ENCODE results near the gene LENG9.
A peak's percentile ranks its signal among the peaks of the same experiment; 100 is the strongest.

LENG9 gene

DNA sequence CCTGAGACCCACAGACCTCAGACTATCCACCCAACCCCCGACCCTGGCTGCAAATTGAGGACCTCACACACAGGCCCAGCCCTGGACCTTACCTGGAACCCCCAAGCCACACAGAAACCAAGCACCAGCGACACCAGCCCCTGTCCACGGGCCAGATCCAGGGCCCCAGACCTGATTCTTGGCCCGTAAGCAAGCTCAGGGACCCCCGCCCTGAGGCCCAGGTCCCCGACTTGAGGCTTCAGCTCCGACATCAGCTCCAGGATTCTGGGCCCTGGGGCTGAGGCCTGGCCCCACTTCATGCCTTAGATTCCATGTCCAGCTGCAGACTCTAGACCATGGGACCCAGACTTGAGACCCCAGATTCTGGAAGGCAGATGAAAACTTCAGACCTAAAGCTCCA is 42.1 kb downstream of the LENG9 start:
- no peak for DNase-seq (ENCODE audit: low spot score)

DNA sequence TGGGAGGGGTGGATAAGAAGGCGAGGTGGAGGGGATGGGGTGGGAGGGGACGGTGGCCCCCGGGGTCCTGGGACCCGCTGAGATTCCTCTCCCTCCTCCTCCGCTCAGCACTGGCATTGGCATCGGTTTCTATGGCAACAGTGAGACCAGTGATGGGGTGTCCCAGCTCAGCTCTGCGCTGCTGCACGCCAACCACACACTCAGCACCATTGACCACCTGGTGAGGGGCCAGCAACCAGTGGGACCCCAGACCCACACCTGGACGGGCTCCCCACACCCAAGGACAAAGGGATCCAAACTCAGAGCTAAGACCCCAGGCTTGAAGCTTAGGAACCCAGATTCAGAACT is 42.4 kb downstream of the LENG9 start:
- no peak for DNase-seq (ENCODE audit: low spot score)

DNA sequence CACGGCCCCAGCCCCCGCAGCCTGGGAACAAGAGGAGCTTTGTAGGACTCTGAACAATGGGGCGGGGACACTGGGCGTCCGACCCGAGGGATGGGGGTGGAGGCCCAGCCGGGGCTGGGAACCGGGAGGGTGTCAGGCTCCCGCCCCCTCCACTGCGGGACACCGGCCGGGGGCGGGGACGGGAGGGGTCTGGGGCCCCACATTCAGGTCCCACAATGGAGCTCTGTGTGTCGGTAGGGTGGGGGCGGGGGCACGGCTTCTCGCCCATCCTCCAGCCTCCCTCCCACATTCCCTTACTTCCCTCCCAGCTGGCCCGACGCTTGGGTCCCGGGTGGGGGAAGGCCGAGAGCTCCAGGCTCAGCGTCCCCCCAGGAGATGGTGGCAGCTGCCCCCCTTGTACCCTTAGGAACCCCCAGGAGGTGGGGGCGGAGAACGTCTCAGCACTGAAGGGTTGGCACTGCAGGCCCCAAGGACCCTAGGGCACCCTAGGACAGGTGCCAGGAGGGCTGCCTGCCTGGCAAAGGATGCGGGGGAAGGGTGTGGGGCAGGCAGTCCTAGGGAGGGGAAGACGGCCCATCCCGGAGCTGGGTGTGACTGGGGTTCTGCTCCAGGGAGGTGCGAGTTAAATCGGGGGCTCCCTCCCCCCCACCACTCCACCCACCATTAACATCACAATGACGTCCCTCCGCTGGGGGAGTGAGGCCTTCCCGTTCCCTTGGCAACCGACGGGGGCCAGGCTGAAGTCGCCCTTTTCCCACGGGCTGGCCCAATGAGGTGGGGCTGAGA is 43.0 kb downstream of the LENG9 start:
- peak; percentile 16 for DNase-seq (ENCODE audit: low spot score)

DNA sequence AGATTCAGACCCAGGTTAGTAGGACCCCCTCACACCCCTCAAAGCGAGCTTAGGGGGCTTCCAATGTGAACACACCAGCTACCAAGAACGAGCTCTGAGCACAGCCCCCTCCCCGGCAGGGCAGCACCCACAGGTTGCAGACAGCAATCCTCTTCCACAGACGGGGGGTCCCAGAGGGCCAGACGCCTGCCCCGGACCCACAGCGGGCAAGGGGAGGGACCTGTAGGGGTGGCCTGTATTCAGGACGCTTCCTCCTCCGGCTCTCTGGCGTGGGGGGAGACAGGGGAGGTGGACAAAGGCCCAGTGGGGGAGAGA is 43.6 kb downstream of the LENG9 start:
- DNase-seq (ENCODE audit: low spot score): no peak

DNA sequence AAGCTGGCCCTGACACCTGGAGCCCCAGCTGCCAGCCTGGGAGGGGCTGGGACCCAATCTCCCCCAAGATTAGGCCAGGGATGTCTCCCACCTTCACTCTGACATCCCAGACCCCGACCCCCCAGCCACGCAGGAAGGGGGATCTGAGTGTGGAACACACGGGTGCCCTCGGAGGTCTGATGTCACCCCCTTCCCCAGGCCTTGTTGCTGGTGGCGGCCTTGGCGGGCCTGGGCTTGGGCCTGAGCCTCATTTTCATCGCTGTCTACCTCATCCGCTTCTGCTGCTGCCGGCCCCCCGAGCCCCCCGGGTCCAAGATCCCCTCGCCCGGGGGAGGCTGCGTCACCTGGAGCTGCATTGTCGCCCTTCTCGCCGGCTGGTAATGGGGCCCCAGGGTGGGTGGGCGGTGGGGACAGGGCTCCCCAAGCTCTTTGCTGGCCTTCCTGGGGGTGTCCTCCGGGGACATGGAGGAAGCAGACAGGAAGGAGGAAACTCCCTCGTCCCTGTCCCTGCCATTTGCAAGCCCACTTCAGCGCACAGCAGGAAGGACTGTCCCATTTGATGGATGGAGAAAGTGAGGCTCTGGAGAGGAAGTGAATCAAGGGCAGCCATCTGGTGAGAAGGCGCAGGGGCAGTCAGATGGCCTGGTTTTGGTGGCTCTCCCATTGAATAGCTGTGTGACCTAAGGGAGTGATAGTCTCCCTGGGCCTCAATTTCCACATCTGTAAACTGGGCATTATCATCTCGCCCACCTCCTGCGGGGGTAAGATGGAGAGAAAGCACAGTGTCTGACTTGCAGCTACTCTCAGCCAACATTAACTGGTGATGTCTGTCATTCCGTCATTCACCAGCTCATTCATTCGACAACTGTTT is 44.4 kb downstream of the LENG9 start:
- DNase-seq (ENCODE audit: low spot score): no peak

DNA sequence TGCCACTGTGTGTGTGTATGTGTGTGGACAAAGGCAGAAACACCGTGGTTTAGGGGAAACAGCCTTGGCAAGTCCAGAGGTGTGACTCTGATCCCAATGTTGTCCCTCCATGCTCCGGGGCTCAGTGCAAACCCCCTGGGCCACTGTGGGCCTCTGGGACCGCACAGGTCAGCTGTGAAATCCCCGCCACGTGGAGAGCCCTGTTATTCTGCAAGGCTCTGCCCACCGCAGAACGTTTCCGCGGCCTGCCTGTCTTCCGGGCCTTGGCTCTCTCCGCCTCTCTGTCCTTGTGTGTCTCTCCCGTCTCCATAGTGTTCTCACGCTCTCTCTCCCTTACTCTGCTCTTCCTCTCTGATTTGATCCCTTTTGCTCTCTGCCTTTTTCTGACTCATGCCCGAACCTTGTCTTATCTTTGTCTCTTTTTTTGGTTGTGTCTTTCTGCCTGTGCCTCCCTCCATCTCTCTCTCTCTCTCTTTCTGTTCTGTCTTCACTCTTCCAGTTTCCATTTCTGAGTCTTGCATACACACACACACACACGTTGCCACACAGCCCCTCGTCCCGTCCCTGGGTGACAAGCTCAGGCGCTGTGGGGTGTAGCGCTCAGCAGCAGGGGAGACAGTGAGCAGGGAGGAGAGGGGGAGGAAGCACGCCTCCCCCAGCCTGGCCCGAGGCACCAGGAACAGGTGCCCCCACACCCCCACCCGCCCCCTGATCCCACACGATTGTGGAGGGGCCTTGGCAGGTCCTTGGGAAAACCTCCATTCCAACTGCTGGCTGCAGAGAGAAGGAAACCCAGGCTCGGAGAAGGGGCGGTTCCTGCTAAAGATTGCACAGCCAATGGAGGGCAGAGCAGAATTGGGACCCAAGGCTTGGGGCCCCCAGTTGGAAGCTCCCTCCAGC is 45.3 kb downstream of the LENG9 start:
- DNase-seq (ENCODE audit: low spot score): peak; percentile 13

DNA sequence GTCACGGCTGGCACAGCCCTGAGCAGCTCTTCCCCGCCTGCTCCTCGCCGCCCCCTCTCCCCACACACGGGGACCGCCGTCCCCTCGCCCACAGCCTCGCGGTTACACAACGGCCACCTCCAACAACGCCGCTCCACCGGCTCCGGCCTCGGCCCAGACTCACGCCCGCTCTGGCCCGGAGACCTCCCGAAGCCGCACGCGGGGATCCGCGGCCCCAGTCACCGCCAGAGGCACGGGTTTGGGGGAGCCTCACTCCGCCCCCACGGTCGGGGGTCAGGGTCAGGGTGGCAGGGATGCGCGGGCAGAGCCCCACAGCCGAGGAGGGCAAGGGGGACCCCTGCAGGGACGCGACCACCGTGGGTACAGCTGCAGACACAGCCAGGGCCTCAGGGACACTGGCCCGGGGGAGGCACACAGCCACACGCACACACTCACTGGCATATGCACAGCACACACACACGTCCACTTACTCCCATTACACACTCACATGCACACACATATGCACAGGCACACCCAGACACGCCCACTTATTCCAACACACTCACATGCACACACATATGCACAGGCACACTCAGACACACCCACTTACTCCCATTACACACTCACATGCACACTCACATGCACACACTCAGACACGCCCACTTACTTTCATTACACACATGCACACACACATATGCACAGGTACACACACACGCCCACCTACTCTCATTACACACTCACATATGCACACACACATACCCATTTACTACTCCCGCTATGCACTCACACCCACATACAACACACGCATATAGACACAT is 46.7 kb downstream of the LENG9 start:
- no peak for DNase-seq (ENCODE audit: low spot score)

DNA sequence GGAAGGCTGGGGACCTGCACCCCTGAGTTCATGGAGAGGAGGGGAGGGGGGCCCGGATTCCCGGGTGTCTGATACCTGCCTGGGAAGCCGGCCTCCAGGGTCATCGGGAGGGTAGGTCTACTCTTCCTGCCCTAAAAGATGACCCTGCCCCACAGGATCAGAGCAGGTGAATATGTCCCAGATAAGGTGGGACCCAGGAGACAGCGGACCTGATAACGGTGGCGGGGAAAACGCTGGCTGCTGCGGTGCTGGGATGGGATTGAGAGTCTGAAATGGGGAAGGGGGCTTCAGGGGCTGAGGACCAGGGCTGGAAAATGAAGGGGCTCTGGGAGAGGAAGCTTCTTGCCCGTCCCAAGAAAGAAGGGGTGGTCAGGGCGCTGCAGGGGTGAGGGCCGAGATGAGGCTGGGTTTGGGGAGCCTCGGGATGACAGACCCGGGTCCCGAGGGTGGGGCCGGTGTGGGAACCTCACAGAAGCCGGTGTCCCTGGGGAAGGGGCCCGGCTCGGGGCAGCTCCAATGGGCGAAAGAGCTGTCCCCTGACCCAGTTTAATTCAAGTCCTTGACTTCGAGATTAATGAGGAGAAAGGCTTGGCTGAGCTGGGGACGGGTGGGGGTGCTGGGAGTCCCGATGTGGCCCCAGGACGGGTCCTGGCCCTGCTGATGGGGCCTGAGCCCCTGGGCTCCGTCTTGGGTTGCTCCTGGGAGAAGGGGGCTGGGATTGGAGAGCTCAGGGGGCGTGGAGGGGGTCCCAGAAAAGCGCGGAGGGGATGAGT is 47.5 kb downstream of the LENG9 start:
- DNase-seq (ENCODE audit: low spot score): no peak

DNA sequence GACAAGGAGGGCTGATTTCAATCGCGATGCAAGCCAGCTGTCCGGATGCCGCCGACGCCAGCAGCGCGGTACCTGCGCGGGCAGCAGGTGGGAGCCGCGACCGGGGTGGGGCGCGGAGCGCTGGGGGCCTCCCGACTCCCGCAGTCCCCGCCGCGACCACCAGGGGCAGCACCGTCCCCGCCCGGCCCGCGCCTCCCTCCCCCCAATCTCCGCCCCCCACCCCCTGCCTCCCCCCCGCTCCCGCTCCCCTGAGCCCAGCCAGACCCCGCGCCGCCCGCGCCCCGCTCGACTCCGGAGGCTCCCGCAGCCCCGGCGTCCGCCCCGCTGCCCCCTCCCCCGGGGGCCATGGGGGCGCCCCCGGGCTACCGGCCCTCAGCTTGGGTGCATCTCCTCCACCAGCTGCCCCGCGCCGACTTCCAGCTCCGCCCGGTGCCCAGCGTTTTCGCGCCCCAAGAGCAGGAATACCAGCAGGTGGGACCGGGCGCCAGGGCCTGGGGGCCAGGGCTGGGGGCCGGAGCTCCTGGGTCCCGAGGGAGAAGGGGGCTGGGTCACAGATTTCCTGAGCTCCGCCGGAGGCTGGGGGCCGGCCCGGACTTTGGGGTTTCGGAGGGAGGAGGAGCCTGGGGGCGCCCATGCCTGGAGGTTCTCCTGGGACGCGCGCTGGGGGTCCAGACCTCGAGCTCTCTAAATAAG is 48.2 kb downstream of the LENG9 start, which contains the start of gene TTYH1:
TTYH1 (plus strand) TSS at position 257 of the 693 bp plus-strand sequence; CDS start at position 346, 89 bp downstream.
- no peak for DNase-seq (ENCODE audit: low spot score)

DNA sequence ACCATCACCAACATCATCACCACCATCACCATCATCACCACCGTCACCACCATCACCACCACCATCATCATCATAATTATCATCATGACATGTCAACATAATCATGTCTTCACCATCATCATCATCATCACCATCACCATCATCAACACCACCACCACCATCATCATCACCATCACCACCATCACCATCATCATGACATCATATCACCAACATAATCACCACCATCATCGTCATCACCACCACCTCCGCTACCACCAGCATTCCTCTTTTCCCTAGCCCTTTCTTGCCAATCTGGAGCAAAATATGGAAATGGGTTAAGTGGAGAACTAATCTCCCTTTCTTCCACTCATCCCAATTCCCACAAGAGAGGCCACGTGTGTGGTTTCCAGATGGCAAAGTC is 49.4 kb downstream of the LENG9 start:
- DNase-seq (ENCODE audit: low spot score): no peak

DNA sequence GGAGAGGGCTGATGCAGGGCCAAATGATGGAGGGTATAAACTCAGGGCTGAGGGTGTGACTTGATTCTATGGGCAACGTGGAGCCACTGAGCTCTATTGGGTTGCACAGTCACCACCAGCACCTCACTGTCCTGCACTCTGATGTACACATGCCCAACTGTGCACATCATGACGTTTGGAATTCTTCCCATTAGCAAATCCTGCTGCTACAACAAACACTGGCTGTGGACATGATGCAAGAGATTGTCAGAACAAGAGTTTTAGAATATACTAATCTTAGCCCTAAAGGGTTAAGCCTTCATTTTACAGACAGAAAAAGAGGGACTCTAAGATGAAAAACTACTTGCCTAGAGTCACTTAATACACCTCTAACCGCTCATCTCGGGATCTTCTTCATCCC is 50.7 kb downstream of the LENG9 start:
- no peak for DNase-seq (ENCODE audit: low spot score)

Data from GM03348 (cell line).